ENCODE measurements around the gene FIP1L1.
"Not testable (repeated sequence)": the region's sequence is repeated elsewhere in the genome, so short reads cannot be mapped to it uniquely, and the experiment has no call there.

The FIP1L1 gene

DNA sequence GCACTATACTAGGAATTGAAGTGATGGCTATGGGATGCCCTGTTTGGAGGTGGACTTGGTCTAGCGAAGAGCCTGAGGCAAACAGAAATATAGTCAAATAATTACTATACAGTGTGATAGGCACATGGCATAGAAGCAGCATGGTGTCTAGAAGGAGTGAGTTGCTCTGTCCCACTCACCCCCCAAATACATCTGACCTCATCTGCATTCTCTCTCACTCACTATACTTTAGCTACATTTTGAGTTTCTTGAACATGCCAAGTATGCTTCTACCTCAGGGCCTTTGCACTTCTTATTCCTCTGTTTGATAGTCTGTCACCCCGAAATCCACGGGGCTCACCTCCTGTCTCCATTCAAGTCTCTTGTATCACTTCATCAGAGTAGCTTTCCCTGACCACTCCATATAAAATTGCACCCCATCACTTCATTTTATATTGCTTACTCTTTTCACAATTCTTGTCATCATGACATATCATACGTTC lies 2.6 kb upstream of the FIP1L1 start:
- ChIA-PET CTCF (no interaction called here), POLR2A (interaction anchor here (1.0 kb wide), 1 partner anchor 9 kb away, joined by 4 read pairs; the partner anchor contains the start of gene SCFD2)
- no peak for DNase-seq (ENCODE audit: extremely low spot score)
- no peak for TF ChIP-seq LEF1 (IDR thresholded peaks at IDR 0.05; ENCODE audit: borderline replicate concordance)
- TF ChIP-seq HDGF (IDR thresholded peaks at IDR 0.05; ENCODE audit: borderline replicate concordance): no peak
- TF ChIP-seq FOXA1 (IDR thresholded peaks at IDR 0.05): no peak
- no peak for TF ChIP-seq BHLHE40 (IDR thresholded peaks at IDR 0.05; ENCODE audit: borderline replicate concordance)
- no peak for TF ChIP-seq SUZ12 (IDR thresholded peaks at IDR 0.05)
- no peak for TF ChIP-seq CTBP1 (IDR thresholded peaks at IDR 0.05; ENCODE audit: borderline replicate concordance)
- no peak for TF ChIP-seq ARNT (IDR thresholded peaks at IDR 0.05)
- no peak for TF ChIP-seq FOXM1 (IDR thresholded peaks at IDR 0.05; ENCODE audit: borderline replicate concordance)

DNA sequence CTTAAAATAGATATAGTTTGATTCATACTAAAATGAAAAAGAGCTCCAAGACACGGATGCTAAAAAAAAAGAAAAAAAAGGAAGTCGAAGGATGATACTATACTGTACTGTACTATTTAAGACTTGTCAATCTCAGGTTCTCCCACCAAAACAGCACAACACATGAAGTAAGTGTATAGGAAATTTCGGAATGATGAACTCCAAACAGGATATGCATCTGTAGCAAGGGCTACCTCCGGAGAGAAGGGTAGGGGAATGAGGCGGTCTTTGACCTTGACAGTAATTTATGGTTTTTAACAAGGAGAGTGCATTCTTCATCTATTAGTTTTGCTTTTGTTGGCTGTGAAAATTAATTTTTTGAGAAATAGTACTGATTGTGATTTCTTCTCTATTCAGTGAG lies 541 bp upstream of the FIP1L1 start:
- no peak for DNase-seq (ENCODE audit: extremely low spot score)
- ChIA-PET CTCF (interaction anchor here (0.6 kb wide), 1 partner anchor 41 kb away, joined by 7 read pairs; no protein-coding TSS in a partner anchor), POLR2A (interaction anchor here (1.2 to 2.1 kb wide), 4 partner anchors 9 to 326 kb away, joined by 3 to 14 read pairs (median 4); partner anchors contain the start of gene SCFD2)

GRCh38 chr4:53378171-53378482 lies 686 bp downstream of the FIP1L1 start:
- POLR2A ChIA-PET: interaction anchor here (1.2 to 2.1 kb wide), 4 partner anchors 10 to 325 kb away, joined by 3 to 14 read pairs (median 4); partner anchors contain the start of gene SCFD2
- DNase-seq (ENCODE audit: extremely low spot score): no peak
- CTCF ChIA-PET: no interaction called here
- TF ChIP-seq ZNF384 (IDR thresholded peaks at IDR 0.05): no peak
- no peak for TF ChIP-seq ARNT (IDR thresholded peaks at IDR 0.05)
- TF ChIP-seq NFRKB (IDR thresholded peaks at IDR 0.05): no peak
- no peak for TF ChIP-seq FOXM1 (IDR thresholded peaks at IDR 0.05; ENCODE audit: borderline replicate concordance)
- TF ChIP-seq, protein P1, sequence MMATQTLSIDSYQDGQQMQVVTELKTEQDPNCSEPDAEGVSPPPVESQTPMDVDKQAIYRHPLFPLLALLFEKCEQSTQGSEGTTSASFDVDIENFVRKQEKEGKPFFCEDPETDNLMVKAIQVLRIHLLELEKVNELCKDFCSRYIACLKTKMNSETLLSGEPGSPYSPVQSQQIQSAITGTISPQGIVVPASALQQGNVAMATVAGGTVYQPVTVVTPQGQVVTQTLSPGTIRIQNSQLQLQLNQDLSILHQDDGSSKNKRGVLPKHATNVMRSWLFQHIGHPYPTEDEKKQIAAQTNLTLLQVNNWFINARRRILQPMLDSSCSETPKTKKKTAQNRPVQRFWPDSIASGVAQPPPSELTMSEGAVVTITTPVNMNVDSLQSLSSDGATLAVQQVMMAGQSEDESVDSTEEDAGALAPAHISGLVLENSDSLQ (IDR thresholded peaks at IDR 0.05): no peak
- TF ChIP-seq TARDBP (IDR thresholded peaks at IDR 0.05): no peak
- TF ChIP-seq CTBP1 (IDR thresholded peaks at IDR 0.05; ENCODE audit: borderline replicate concordance): no peak

More for the DNA sequence above, 541 bp upstream of the FIP1L1 start:
- TF ChIP-seq, protein P1 (IDR thresholded peaks at IDR 0.05): peak; percentile 69
- TF ChIP-seq L3MBTL2 (conservative IDR thresholded peaks at IDR 0.05): no peak

DNA sequence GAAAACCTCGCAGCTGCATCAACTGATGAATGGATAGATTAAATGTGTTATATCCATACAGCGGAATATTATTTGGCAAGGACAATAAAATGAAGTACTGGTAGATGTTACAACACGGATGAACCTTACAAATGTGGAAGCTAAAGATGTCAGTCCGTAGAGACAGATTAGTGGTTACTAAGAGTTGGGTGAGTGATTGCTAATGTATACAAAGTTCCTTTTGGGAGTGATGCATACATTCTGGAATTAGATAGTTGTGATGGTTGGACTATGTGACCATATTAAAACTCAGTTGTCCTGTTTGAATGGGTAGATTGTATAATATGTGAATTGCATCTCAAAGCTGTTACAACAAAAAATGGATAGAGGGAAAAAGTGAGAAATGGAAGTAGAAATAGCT lies 2.8 kb downstream of the FIP1L1 start:
- TF ChIP-seq FOXK2 (IDR thresholded peaks at IDR 0.05) (no peak), FOXA1 (IDR thresholded peaks at IDR 0.05) (no peak), FOXM1 (IDR thresholded peaks at IDR 0.05; ENCODE audit: borderline replicate concordance) (no peak), LEF1 (IDR thresholded peaks at IDR 0.05; ENCODE audit: borderline replicate concordance) (no peak), HDGF (IDR thresholded peaks at IDR 0.05; ENCODE audit: borderline replicate concordance) (no peak)
- no peak for DNase-seq (ENCODE audit: extremely low spot score)
- ChIA-PET POLR2A (no interaction called here), CTCF (interaction anchor here (1.0 to 1.6 kb wide), 2 partner anchors 853 to 854 kb away, joined by 3 to 5 read pairs; no protein-coding TSS in a partner anchor)

- ChIA-PET CTCF (interaction anchor here (0.6 kb wide), 2 partner anchors 36 to 42 kb away, joined by 3 to 10 read pairs; no protein-coding TSS in a partner anchor), POLR2A (interaction anchor here (0.6 kb wide), 1 partner anchor 11 kb away, joined by 4 read pairs; no protein-coding TSS in a partner anchor)
- DNase-seq (ENCODE audit: extremely low spot score): not testable (repeated sequence)
These were observed 32.0 kb downstream of the FIP1L1 start for GRCh38 chr4:53409479-53409878.

- ChIA-PET CTCF (no interaction called here), POLR2A (no interaction called here)
- no peak for TF ChIP-seq FOXK2 (IDR thresholded peaks at IDR 0.05)
- TF ChIP-seq CTBP1 (IDR thresholded peaks at IDR 0.05; ENCODE audit: borderline replicate concordance): no peak
- no peak for TF ChIP-seq L3MBTL2 (conservative IDR thresholded peaks at IDR 0.05)
- no peak for TF ChIP-seq SUZ12 (IDR thresholded peaks at IDR 0.05)
- no peak for TF ChIP-seq ARNT (IDR thresholded peaks at IDR 0.05)
- TF ChIP-seq, protein P1 (IDR thresholded peaks at IDR 0.05): no peak
- no peak for TF ChIP-seq FOXA1 (IDR thresholded peaks at IDR 0.05)
- TF ChIP-seq BHLHE40 (IDR thresholded peaks at IDR 0.05; ENCODE audit: borderline replicate concordance): no peak
- TF ChIP-seq FOXM1 (IDR thresholded peaks at IDR 0.05; ENCODE audit: borderline replicate concordance): no peak
- no peak for TF ChIP-seq TARDBP (IDR thresholded peaks at IDR 0.05)
- no peak for TF ChIP-seq ZNF384 (IDR thresholded peaks at IDR 0.05)
- no peak for TF ChIP-seq SP1 (IDR thresholded peaks at IDR 0.05)
- no peak for TF ChIP-seq ELF4 (IDR thresholded peaks at IDR 0.05)
- no peak for DNase-seq (ENCODE audit: extremely low spot score)
These were observed 41.8 kb downstream of the FIP1L1 start for GRCh38 chr4:53419208-53419607.

- no peak for TF ChIP-seq BHLHE40 (IDR thresholded peaks at IDR 0.05; ENCODE audit: borderline replicate concordance)
- no peak for TF ChIP-seq L3MBTL2 (conservative IDR thresholded peaks at IDR 0.05)
- no peak for TF ChIP-seq FOXM1 (IDR thresholded peaks at IDR 0.05; ENCODE audit: borderline replicate concordance)
- TF ChIP-seq FOXA1 (IDR thresholded peaks at IDR 0.05): no peak
- TF ChIP-seq, protein P1 (IDR thresholded peaks at IDR 0.05): no peak
- TF ChIP-seq SP1 (IDR thresholded peaks at IDR 0.05): no peak
- no peak for TF ChIP-seq TARDBP (IDR thresholded peaks at IDR 0.05)
- CTCF ChIA-PET: no interaction called here
- DNase-seq (ENCODE audit: extremely low spot score): no peak
- POLR2A ChIA-PET: no interaction called here
These were observed 44.4 kb downstream of the FIP1L1 start for GRCh38 chr4:53421791-53422190.
